Measurements from ENCODE around the gene STK38L. TPM values are rescaled to one million over a fixed set of nuclear protein-coding genes. Genes with fewer than 3 reads are reported as not detected.

STK38L gene
- total and polyA plus RNA-seq, 10 of the 15 experiments (the other 5 are each of a cell fraction or from before 2014, with no cell fraction given): 43.0 to 154 (median 115) TPM

GRCh38 chr12:27277846-27278260, 33.8 kb downstream of the STK38L start:
- ATAC-seq: peak; percentile 91
- CTCF ChIA-PET: interaction anchor here (0.6 to 12.1 kb wide), 18 partner anchors 9 to 262 kb away, joined by 3 to 125 read pairs (median 5); partner anchors contain the start of gene STK38L
- 10% methylated on average over 1 of the region's 1 CpG for WGBS (ENCODE audit: insufficient coverage, insufficient replicate concordance, low lambda C conversion rate, missing lambda C conversion rate)
- TF ChIP-seq IKZF1 (conservative IDR thresholded peaks at IDR 0.05) (peak; percentile 98), PML (IDR thresholded peaks at IDR 0.05; ENCODE audit: low read length) (no peak), SREBF2 (IDR thresholded peaks at IDR 0.05; ENCODE audit: low read length) (no peak), NKRF (conservative IDR thresholded peaks at IDR 0.05) (no peak), POU2F2 (IDR thresholded peaks at IDR 0.05; ENCODE audit: borderline replicate concordance, low read depth, low read length) (no peak), LARP7 (IDR thresholded peaks at IDR 0.05) (no peak), POLR2A (IDR thresholded peaks at IDR 0.05; ENCODE audit: low read depth, low read length) (no peak), USF1 (IDR thresholded peaks at IDR 0.05; ENCODE audit: borderline replicate concordance, extremely low read length, insufficient read depth, low read depth, low read length) (no peak), CHD1 (IDR thresholded peaks at IDR 0.05; ENCODE audit: low read depth, low read length) (no peak), NFXL1 (IDR thresholded peaks at IDR 0.05; ENCODE audit: borderline replicate concordance) (no peak), SMC3 (IDR thresholded peaks at IDR 0.05; ENCODE audit: borderline replicate concordance, low read length) (no peak), TAF1 (IDR thresholded peaks at IDR 0.05; ENCODE audit: borderline replicate concordance, low read depth, low read length) (no peak), E4F1 (IDR thresholded peaks at IDR 0.05; ENCODE audit: borderline replicate concordance, partially characterized antibody) (no peak), ETV6 (conservative IDR thresholded peaks at IDR 0.05 in 1 of 2, IDR thresholded peaks at IDR 0.05 in 1 of 2; ENCODE audit: borderline replicate concordance in 1 of 2, low read depth in 1 of 2) (0 out of 4 replicates have a peak, but pooled peaks of 1 of the 2 experiments have one; percentile 35), ZBTB11 (CRISPR knock-in tag; IDR thresholded peaks at IDR 0.05) (no peak)

More at GRCh38 chr12:27277846-27278260, 33.8 kb downstream of the STK38L start:
- POLR2A ChIA-PET: interaction anchor here (0.9 to 6.8 kb wide), 11 partner anchors 8 to 57 kb away, joined by 3 to 94 read pairs (median 4); partner anchors contain the start of gene STK38L
- no peak overlapping the region for H3K4me3 ChIP-seq
- DNase-seq (ENCODE audit: low read depth, low spot score) (peak; percentile 73), FAIRE-seq (peak; percentile 44)
- H3K27me3 ChIP-seq (replicated peaks in 1 of 2; ENCODE audit: control insufficient read depth in 2 of 2, insufficient read depth in 2 of 2, low read length in 1 of 2): no peaks in the 10 kb centered on the region
- no peak overlapping the region for H3K9ac ChIP-seq (ENCODE audit: control insufficient read depth, insufficient read depth, low read length)
- BruUV-seq (replicated peaks): no TSS peak
- H3K4me1 ChIP-seq (ENCODE audit: control insufficient read depth, insufficient read depth, low read length): peaks cover 22% of the 10 kb centered on the region
- H3K79me2 ChIP-seq (ENCODE audit: control insufficient read depth, insufficient read depth, low read length): peaks cover 83% of the 10 kb centered on the region
- RAD21 ChIA-PET (ENCODE audit: unreplicated experiment): interaction anchor here (0.9 to 15.9 kb wide), 21 partner anchors 7 to 253 kb away, joined by 3 to 215 read pairs (median 9); no protein-coding TSS in a partner anchor
- in situ Hi-C loops (cut with MboI) (no loop called here), intact Hi-C loops (cut with micrococcal nuclease; ENCODE audit: unreplicated experiment) (loop anchor here (2.0 kb wide), 1 partner anchor 33 kb away; the partner anchor contains the start of gene STK38L)
- no peaks in the 10 kb centered on the region for H4K20me1 ChIP-seq (ENCODE audit: control insufficient read depth, insufficient read depth)
- peak overlapping the region; percentile 14 for H3K4me2 ChIP-seq (ENCODE audit: control insufficient read depth, insufficient read depth)
- no peaks in the 10 kb centered on the region; the same call in 2 of the 3 replicates for H3K9me3 ChIP-seq (replicated peaks; ENCODE audit: control insufficient read depth, insufficient read depth, low read length)
- H2AFZ ChIP-seq (ENCODE audit: control insufficient read depth, low read depth, low read length): no peak overlapping the region
- peak overlapping the region; percentile 61; the same call in 1 of the 2 replicates for H3K27ac ChIP-seq (ENCODE audit: control insufficient read depth, insufficient read depth)
- SMC1A ChIA-PET (ENCODE audit: uncharacterized antibody, unreplicated experiment): interaction anchor here (1.0 to 16.5 kb wide), 21 partner anchors 7 to 262 kb away, joined by 3 to 491 read pairs (median 11); partner anchors contain the start of gene STK38L
- peaks cover 0 to 10% of the 10 kb centered on the region in 2 experiments; a peak in 2 of 4 replicates for H3K36me3 ChIP-seq (ENCODE audit: control insufficient read depth in 2 of 2, insufficient read depth in 2 of 2, low read length in 1 of 2)

Measured in GM12878 (cell line).